ENCODE results near the gene STK39.

- TF ChIP-seq CTCF (conservative IDR thresholded peaks at IDR 0.05 in 1 of 2, IDR thresholded peaks at IDR 0.05 in 1 of 2; ENCODE audit: low read depth in 1 of 2, low read length in 2 of 2) (no peak), EZH2 (IDR thresholded peaks at IDR 0.05; ENCODE audit: low read length, missing control alignments) (no peak)
Measured at GRCh38 chr2:168139852-168140251, 107.5 kb downstream of the STK39 start.

Data from fibroblast of lung (primary cell).